Suprapubic skin (tissue), 4 donors: ENCODE data around the gene KLHL14. TPM values are rescaled to one million over a fixed set of nuclear protein-coding genes. Genes with fewer than 3 reads are reported as not detected.

ENCODE experiments used
- DNase-seq, 2 donors: peaks; one replicate each; pipeline ENCODE4 v3.0.0-alpha.2; 2019; ENCODE audit warnings: low spot score in 2 of 2
- H3K27ac ChIP-seq: fragments of 200-600 bp; sonication (generic); one replicate; pipeline ENCODE4 v1.5.1; 2019
- H3K27me3 ChIP-seq: fragments of 200-600 bp; sonication (generic); one replicate; pipeline ENCODE4 v1.5.1; 2019
- H3K36me3 ChIP-seq: fragments of 200-600 bp; sonication (generic); one replicate; pipeline ENCODE4 v1.5.1; 2019
- H3K4me1 ChIP-seq: fragments of 200-600 bp; sonication (generic); one replicate; pipeline ENCODE4 v1.5.1; 2019
- H3K4me3 ChIP-seq: fragments of 200-600 bp; sonication (generic); one replicate; pipeline ENCODE4 v1.5.1; 2019; ENCODE audit warnings: mild to moderate bottlenecking
- H3K9me3 ChIP-seq: fragments of 200-600 bp; sonication (generic); one replicate; pipeline ENCODE4 v1.5.1; 2019
- EP300 ChIP-seq: sonication (generic); formaldehyde crosslinking; IDR thresholded peaks from one replicate; pipeline ENCODE4 v1.6.1; 2017; ENCODE audit warnings: antibody characterized with exemption
- POLR2A ChIP-seq, 2 donors: fragments of 450-650 bp; IDR thresholded peaks; one replicate each; pipeline ENCODE4 v1.6.1; 2017; ENCODE audit warnings: antibody characterized with exemption in 2 of 2, mild to moderate bottlenecking in 2 of 2, moderate library complexity in 2 of 2
- POLR2AphosphoS5 ChIP-seq, 3 donors: sonication (generic); formaldehyde crosslinking; IDR thresholded peaks; one replicate each; pipeline ENCODE4 v1.6.1; 2017; ENCODE audit warnings: antibody characterized with exemption in 3 of 3
- WGBS: methylation state at CpG from one replicate; pipeline ENCODE4 v1.1.5; 2018; 5-methylcytosine and 5-hydroxymethylcytosine counted together
- total RNA-seq, 4 donors: library from RNA; depleted of rRNA; stranded (reverse); fragments of >200 nt; gene quantifications; one replicate each; pipeline ENCODE4 v1.1.0, GENCODE V29; 2016
- TF ChIP-seq, protein P1 (sequence below), 2 donors: fragments of 200-600 bp in 1 of 2; fragments of 450-650 bp in 1 of 2; sonication (generic) in 1 of 2; IDR thresholded peaks; one replicate each; pipeline ENCODE4 v1.5.1; 2016 to 2019; ENCODE audit warnings: antibody characterized with exemption in 2 of 2, mild to moderate bottlenecking in 1 of 2, moderate library complexity in 1 of 2

KLHL14 gene
- total RNA-seq, 4 donors from 2014 or later: 0.13 to 0.24 TPM; not detected in 2

GRCh38 chr18:32684940-32685339 is 87.9 kb downstream of the KLHL14 start:
- H3K4me3 ChIP-seq: no peak overlapping the region
- no peak overlapping the region for H3K27ac ChIP-seq
- no peak for DNase-seq
- H3K9me3 ChIP-seq: no peaks in the 10 kb centered on the region
- no peak for TF ChIP-seq EP300
- no peak for TF ChIP-seq POLR2A (IDR thresholded peaks at IDR 0.05)
- TF ChIP-seq, protein P1, sequence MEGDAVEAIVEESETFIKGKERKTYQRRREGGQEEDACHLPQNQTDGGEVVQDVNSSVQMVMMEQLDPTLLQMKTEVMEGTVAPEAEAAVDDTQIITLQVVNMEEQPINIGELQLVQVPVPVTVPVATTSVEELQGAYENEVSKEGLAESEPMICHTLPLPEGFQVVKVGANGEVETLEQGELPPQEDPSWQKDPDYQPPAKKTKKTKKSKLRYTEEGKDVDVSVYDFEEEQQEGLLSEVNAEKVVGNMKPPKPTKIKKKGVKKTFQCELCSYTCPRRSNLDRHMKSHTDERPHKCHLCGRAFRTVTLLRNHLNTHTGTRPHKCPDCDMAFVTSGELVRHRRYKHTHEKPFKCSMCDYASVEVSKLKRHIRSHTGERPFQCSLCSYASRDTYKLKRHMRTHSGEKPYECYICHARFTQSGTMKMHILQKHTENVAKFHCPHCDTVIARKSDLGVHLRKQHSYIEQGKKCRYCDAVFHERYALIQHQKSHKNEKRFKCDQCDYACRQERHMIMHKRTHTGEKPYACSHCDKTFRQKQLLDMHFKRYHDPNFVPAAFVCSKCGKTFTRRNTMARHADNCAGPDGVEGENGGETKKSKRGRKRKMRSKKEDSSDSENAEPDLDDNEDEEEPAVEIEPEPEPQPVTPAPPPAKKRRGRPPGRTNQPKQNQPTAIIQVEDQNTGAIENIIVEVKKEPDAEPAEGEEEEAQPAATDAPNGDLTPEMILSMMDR (IDR thresholded peaks at IDR 0.05): no peak
- TF ChIP-seq POLR2AphosphoS5 (IDR thresholded peaks at IDR 0.05): no peak
- no peaks in the 10 kb centered on the region for H3K27me3 ChIP-seq
- 86% methylated on average over 8 of the region's 8 CpGs for WGBS
- H3K4me1 ChIP-seq: no peaks in the 10 kb centered on the region
- no peaks in the 10 kb centered on the region for H3K36me3 ChIP-seq

GRCh38 chr18:32684096-32684495 is 88.7 kb downstream of the KLHL14 start:
- Histone ChIP-seq H3K4me3 (no peak overlapping the region), H3K27me3 (no peaks in the 10 kb centered on the region), H3K4me1 (no peaks in the 10 kb centered on the region), H3K27ac (no peak overlapping the region), H3K9me3 (no peaks in the 10 kb centered on the region), H3K36me3 (no peaks in the 10 kb centered on the region)
- WGBS: 83% methylated on average over 1 of the region's 1 CpG
- no peak for TF ChIP-seq POLR2AphosphoS5 (IDR thresholded peaks at IDR 0.05)
- no peak for TF ChIP-seq EP300
- TF ChIP-seq, protein P1 (IDR thresholded peaks at IDR 0.05): no peak
- no peak for TF ChIP-seq POLR2A (IDR thresholded peaks at IDR 0.05)
- no peak for DNase-seq

- no peak overlapping the region for H3K4me3 ChIP-seq
- H3K36me3 ChIP-seq: no peaks in the 10 kb centered on the region
- H3K4me1 ChIP-seq: no peaks in the 10 kb centered on the region
- no peak for DNase-seq
- no peaks in the 10 kb centered on the region for H3K9me3 ChIP-seq
- no peaks in the 10 kb centered on the region for H3K27me3 ChIP-seq
- WGBS: 56% methylated on average over 4 of the region's 4 CpGs
- TF ChIP-seq POLR2A (IDR thresholded peaks at IDR 0.05) (no peak), EP300 (no peak)
- TF ChIP-seq, protein P1 (IDR thresholded peaks at IDR 0.05): no peak
- no peak overlapping the region for H3K27ac ChIP-seq
Observed at GRCh38 chr18:32683044-32683443, 89.8 kb downstream of the KLHL14 start.

- Histone ChIP-seq H3K27ac (no peak overlapping the region), H3K27me3 (no peaks in the 10 kb centered on the region), H3K4me3 (no peak overlapping the region), H3K36me3 (no peaks in the 10 kb centered on the region), H3K4me1 (no peaks in the 10 kb centered on the region), H3K9me3 (no peaks in the 10 kb centered on the region)
- DNase-seq: no peak
- no peak for TF ChIP-seq POLR2AphosphoS5 (IDR thresholded peaks at IDR 0.05)
- TF ChIP-seq POLR2A (IDR thresholded peaks at IDR 0.05): no peak
- TF ChIP-seq EP300: no peak
- TF ChIP-seq, protein P1 (IDR thresholded peaks at IDR 0.05): no peak
Observed at GRCh38 chr18:32677578-32677977, 95.2 kb downstream of the KLHL14 start.

DNA sequence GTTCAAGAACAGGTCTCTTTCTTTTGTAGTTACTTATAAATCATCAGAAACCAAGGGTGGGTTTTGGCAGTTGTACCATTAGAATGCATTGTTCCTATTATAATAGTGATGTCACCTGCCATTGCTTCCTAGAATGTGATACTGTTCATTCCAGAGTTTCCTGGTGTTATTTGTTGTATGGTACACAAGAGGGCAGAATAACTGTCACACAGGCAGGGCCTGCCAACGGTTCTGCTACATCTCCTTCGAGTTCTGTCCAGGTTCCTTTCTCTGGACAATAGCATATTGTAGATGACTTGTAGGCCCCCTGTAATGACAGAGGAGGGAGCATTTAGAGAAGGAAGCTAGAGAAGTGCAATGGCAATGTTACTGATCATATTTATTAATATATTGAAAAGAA is 98.3 kb downstream of the KLHL14 start:
- H3K4me1 ChIP-seq: no peaks in the 10 kb centered on the region
- DNase-seq: no peak
- 31% methylated on average over 2 of the region's 2 CpGs for WGBS
- no peaks in the 10 kb centered on the region for H3K27me3 ChIP-seq
- no peaks in the 10 kb centered on the region for H3K36me3 ChIP-seq
- no peak overlapping the region for H3K4me3 ChIP-seq
- H3K27ac ChIP-seq: no peak overlapping the region
- TF ChIP-seq POLR2A (IDR thresholded peaks at IDR 0.05): no peak
- no peaks in the 10 kb centered on the region for H3K9me3 ChIP-seq

DNA sequence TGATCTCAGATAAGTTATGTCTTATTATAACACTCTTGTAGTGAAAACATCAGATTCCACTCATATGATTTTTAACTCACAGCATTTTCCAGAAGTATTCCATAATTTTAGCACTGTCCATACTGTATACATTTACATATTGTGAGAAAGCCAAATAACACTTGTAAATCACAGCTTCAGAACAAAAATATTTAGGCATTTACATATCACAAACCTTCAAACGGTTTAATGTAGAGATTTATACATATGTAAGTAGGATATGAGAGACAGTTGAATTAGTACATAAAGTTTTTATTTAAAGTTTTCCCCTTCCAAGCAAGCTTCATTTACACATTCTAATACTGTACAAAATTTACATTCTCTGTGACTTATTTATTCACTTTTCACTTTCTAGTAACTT is 100.4 kb downstream of the KLHL14 start:
- no peak for DNase-seq
- Histone ChIP-seq H3K4me3 (no peak overlapping the region), H3K4me1 (no peaks in the 10 kb centered on the region), H3K27ac (no peak overlapping the region), H3K27me3 (no peaks in the 10 kb centered on the region), H3K9me3 (no peaks in the 10 kb centered on the region), H3K36me3 (no peaks in the 10 kb centered on the region)
- TF ChIP-seq EP300 (no peak), POLR2A (IDR thresholded peaks at IDR 0.05) (no peak), POLR2AphosphoS5 (IDR thresholded peaks at IDR 0.05) (no peak)
- TF ChIP-seq, protein P1 (IDR thresholded peaks at IDR 0.05): no peak
- 37% methylated on average over 1 of the region's 1 CpG for WGBS
